ENCODE measurements around the gene LMTK2.

Gene LMTK2

GRCh38 chr7:98086281-98086718 lies 20.4 kb upstream of the LMTK2 start:
- Mint-ChIP-seq H3K4me1 (ENCODE audit: low read depth) (no peaks in the 10 kb centered on the region), H3K9me3 (no peaks in the 10 kb centered on the region), H3K27me3 (peaks cover 3% of the 10 kb centered on the region), H3K4me3 (no peak overlapping the region), H3K27ac (no peak overlapping the region), H3K36me3 (ENCODE audit: low read depth) (no peaks in the 10 kb centered on the region)
- no peak for DNase-seq

GRCh38 chr7:98088109-98088508 lies 18.6 kb upstream of the LMTK2 start:
- Mint-ChIP-seq H3K36me3 (ENCODE audit: low read depth) (no peaks in the 10 kb centered on the region), H3K4me1 (ENCODE audit: low read depth) (no peaks in the 10 kb centered on the region), H3K27me3 (peaks cover 3% of the 10 kb centered on the region), H3K27ac (no peak overlapping the region), H3K9me3 (no peaks in the 10 kb centered on the region), H3K4me3 (no peak overlapping the region)
- DNase-seq: no peak

- Mint-ChIP-seq H3K36me3 (ENCODE audit: low read depth) (no peaks in the 10 kb centered on the region), H3K9me3 (no peaks in the 10 kb centered on the region), H3K4me3 (no peak overlapping the region), H3K27ac (no peak overlapping the region), H3K27me3 (peaks cover 12% of the 10 kb centered on the region), H3K4me1 (ENCODE audit: low read depth) (no peaks in the 10 kb centered on the region)
- DNase-seq: no peak
Observed at GRCh38 chr7:98090116-98090515, 16.5 kb upstream of the LMTK2 start.

- Mint-ChIP-seq H3K36me3 (ENCODE audit: low read depth) (no peaks in the 10 kb centered on the region), H3K27me3 (peaks cover 14% of the 10 kb centered on the region), H3K9me3 (no peaks in the 10 kb centered on the region), H3K27ac (no peak overlapping the region), H3K4me3 (no peak overlapping the region), H3K4me1 (ENCODE audit: low read depth) (no peaks in the 10 kb centered on the region)
- DNase-seq: no peak
Observed at GRCh38 chr7:98091061-98091460, 15.6 kb upstream of the LMTK2 start.

GRCh38 chr7:98091523-98091922 lies 15.1 kb upstream of the LMTK2 start:
- H3K27me3 Mint-ChIP-seq: peaks cover 14% of the 10 kb centered on the region
- no peaks in the 10 kb centered on the region for H3K4me1 Mint-ChIP-seq (ENCODE audit: low read depth)
- no peak overlapping the region for H3K4me3 Mint-ChIP-seq
- no peaks in the 10 kb centered on the region for H3K36me3 Mint-ChIP-seq (ENCODE audit: low read depth)
- no peaks in the 10 kb centered on the region for H3K9me3 Mint-ChIP-seq
- H3K27ac Mint-ChIP-seq: no peak overlapping the region
- no peak for DNase-seq

GRCh38 chr7:98097042-98097645 lies 9.5 kb upstream of the LMTK2 start:
- peaks cover 24% of the 10 kb centered on the region for H3K9me3 Mint-ChIP-seq
- no peak for DNase-seq
- no peak overlapping the region for H3K4me3 Mint-ChIP-seq
- H3K4me1 Mint-ChIP-seq (ENCODE audit: low read depth): no peaks in the 10 kb centered on the region
- H3K27me3 Mint-ChIP-seq: peaks cover 26% of the 10 kb centered on the region
- H3K36me3 Mint-ChIP-seq (ENCODE audit: low read depth): no peaks in the 10 kb centered on the region
- H3K27ac Mint-ChIP-seq: no peak overlapping the region

GRCh38 chr7:98100088-98100487 lies 6.6 kb upstream of the LMTK2 start:
- peaks cover 24% of the 10 kb centered on the region for H3K9me3 Mint-ChIP-seq
- no peak overlapping the region for H3K27ac Mint-ChIP-seq
- no peak for DNase-seq
- no peaks in the 10 kb centered on the region for H3K36me3 Mint-ChIP-seq (ENCODE audit: low read depth)
- H3K27me3 Mint-ChIP-seq: peaks cover 25% of the 10 kb centered on the region
- no peaks in the 10 kb centered on the region for H3K4me1 Mint-ChIP-seq (ENCODE audit: low read depth)
- no peak overlapping the region for H3K4me3 Mint-ChIP-seq

GRCh38 chr7:98102170-98102569 lies 4.5 kb upstream of the LMTK2 start:
- peaks cover 8% of the 10 kb centered on the region for H3K4me1 Mint-ChIP-seq (ENCODE audit: low read depth)
- H3K27me3 Mint-ChIP-seq: peaks cover 22% of the 10 kb centered on the region
- H3K36me3 Mint-ChIP-seq (ENCODE audit: low read depth): peaks cover 3% of the 10 kb centered on the region
- H3K4me3 Mint-ChIP-seq: no peak overlapping the region
- no peak for DNase-seq
- H3K9me3 Mint-ChIP-seq: peaks cover 20% of the 10 kb centered on the region
- no peak overlapping the region for H3K27ac Mint-ChIP-seq

- peak; percentile 32 for DNase-seq
- peaks cover 5% of the 10 kb centered on the region for H3K36me3 Mint-ChIP-seq (ENCODE audit: low read depth)
- peaks cover 16% of the 10 kb centered on the region for H3K27me3 Mint-ChIP-seq
- peaks cover 2% of the 10 kb centered on the region for H3K9me3 Mint-ChIP-seq
- peaks cover 36% of the 10 kb centered on the region for H3K4me1 Mint-ChIP-seq (ENCODE audit: low read depth)
- H3K27ac Mint-ChIP-seq: peak overlapping the region; percentile 69
- peak overlapping the region; percentile 100 for H3K4me3 Mint-ChIP-seq
Observed at GRCh38 chr7:98105942-98106544, 619 bp upstream of the LMTK2 start.

GRCh38 chr7:98107313-98107721 lies 655 bp downstream of the LMTK2 start:
- peaks cover 5% of the 10 kb centered on the region for H3K36me3 Mint-ChIP-seq (ENCODE audit: low read depth)
- peaks cover 6% of the 10 kb centered on the region for H3K27me3 Mint-ChIP-seq
- H3K4me1 Mint-ChIP-seq (ENCODE audit: low read depth): peaks cover 46% of the 10 kb centered on the region
- no peak for DNase-seq
- H3K27ac Mint-ChIP-seq: peak overlapping the region; percentile 76
- H3K9me3 Mint-ChIP-seq: no peaks in the 10 kb centered on the region
- H3K4me3 Mint-ChIP-seq: peak overlapping the region; percentile 100

GRCh38 chr7:98110249-98111022 lies 3.8 kb downstream of the LMTK2 start:
- no peak overlapping the region for H3K27ac Mint-ChIP-seq
- H3K9me3 Mint-ChIP-seq: no peaks in the 10 kb centered on the region
- peaks cover 20% of the 10 kb centered on the region for H3K36me3 Mint-ChIP-seq (ENCODE audit: low read depth)
- peaks cover 68% of the 10 kb centered on the region for H3K4me1 Mint-ChIP-seq (ENCODE audit: low read depth)
- DNase-seq: no peak
- H3K27me3 Mint-ChIP-seq: no peaks in the 10 kb centered on the region
- H3K4me3 Mint-ChIP-seq: no peak overlapping the region

- H3K9me3 Mint-ChIP-seq: no peaks in the 10 kb centered on the region
- no peaks in the 10 kb centered on the region for H3K27me3 Mint-ChIP-seq
- H3K4me3 Mint-ChIP-seq: no peak overlapping the region
- DNase-seq: no peak
- H3K36me3 Mint-ChIP-seq (ENCODE audit: low read depth): peaks cover 17% of the 10 kb centered on the region
- H3K27ac Mint-ChIP-seq: no peak overlapping the region
- peaks cover 68% of the 10 kb centered on the region for H3K4me1 Mint-ChIP-seq (ENCODE audit: low read depth)
Observed at GRCh38 chr7:98112077-98112476, 5.4 kb downstream of the LMTK2 start.

GRCh38 chr7:98115746-98116525 lies 9.3 kb downstream of the LMTK2 start:
- no peak for DNase-seq
- no peak overlapping the region for H3K4me3 Mint-ChIP-seq
- peaks cover 58% of the 10 kb centered on the region for H3K4me1 Mint-ChIP-seq (ENCODE audit: low read depth)
- no peaks in the 10 kb centered on the region for H3K27me3 Mint-ChIP-seq
- no peak overlapping the region for H3K27ac Mint-ChIP-seq
- peaks cover 26% of the 10 kb centered on the region for H3K36me3 Mint-ChIP-seq (ENCODE audit: low read depth)
- no peaks in the 10 kb centered on the region for H3K9me3 Mint-ChIP-seq

- peak overlapping the region; percentile 10 for H3K27ac Mint-ChIP-seq
Observed at GRCh38 chr7:98116656-98117461, 10.2 kb downstream of the LMTK2 start.

More at GRCh38 chr7:98116656-98117461, 10.2 kb downstream of the LMTK2 start:
- DNase-seq: no peak
- Mint-ChIP-seq H3K36me3 (ENCODE audit: low read depth) (peaks cover 26% of the 10 kb centered on the region), H3K4me3 (no peak overlapping the region), H3K4me1 (ENCODE audit: low read depth) (peaks cover 49% of the 10 kb centered on the region), H3K27me3 (no peaks in the 10 kb centered on the region), H3K9me3 (no peaks in the 10 kb centered on the region)

All from activated T-cell treated with anti-CD3 and anti-CD28 coated beads, Interleukin-2, amount 50 U/mL, for 24 hours (primary cell).